Muscle layer of colon (tissue), 2 donors: Measurements from ENCODE around the gene PTPRR.

Experiments
- H3K27ac ChIP-seq: one replicate; pipeline ENCODE4 v1.7.0; 2013; ENCODE audit warnings: low read depth, mild to moderate bottlenecking, low read length, moderate library complexity
- H3K27me3 ChIP-seq, 2 donors: one replicate each; pipeline ENCODE4 v1.7.0; 2013; ENCODE audit warnings: low read length in 2 of 2, mild to moderate bottlenecking in 2 of 2; ENCODE audit not compliant: insufficient read depth in 2 of 2, control insufficient read depth in 1 of 2
- H3K36me3 ChIP-seq: one replicate; pipeline ENCODE4 v1.7.0; 2013; ENCODE audit warnings: mild to moderate bottlenecking, low read length; ENCODE audit not compliant: insufficient read depth
- H3K4me1 ChIP-seq: one replicate; pipeline ENCODE4 v1.7.0; 2013; ENCODE audit warnings: mild to moderate bottlenecking, low read length; ENCODE audit not compliant: insufficient read depth
- H3K4me3 ChIP-seq, 2 donors: one replicate each; pipeline ENCODE4 v1.7.0; 2013; ENCODE audit warnings: low read length in 2 of 2, low read depth in 1 of 2, mild to moderate bottlenecking in 1 of 2, moderate library complexity in 1 of 2
- H3K9ac ChIP-seq: one replicate; pipeline ENCODE4 v1.7.0; 2013; ENCODE audit warnings: low read length
- H3K9me3 ChIP-seq: one replicate; pipeline ENCODE4 v1.7.0; 2013; ENCODE audit warnings: mild to moderate bottlenecking, low read length
- donor health status: abdominal sarcoma.
- donor health status: Adenocarcinoma of cecum.

PTPRR gene

GRCh38 chr12:70907412-70907811 is 13.1 kb downstream of the PTPRR start:
- Histone ChIP-seq H3K27ac (no peak overlapping the region), H3K27me3 (no peaks in the 10 kb centered on the region), H3K9ac (no peak overlapping the region), H3K36me3 (no peaks in the 10 kb centered on the region), H3K9me3 (no peaks in the 10 kb centered on the region), H3K4me1 (no peaks in the 10 kb centered on the region), H3K4me3 (no peak overlapping the region)

GRCh38 chr12:70895956-70896355 is 24.6 kb downstream of the PTPRR start:
- Histone ChIP-seq H3K4me3 (no peak overlapping the region), H3K27ac (no peak overlapping the region), H3K36me3 (no peaks in the 10 kb centered on the region), H3K9me3 (no peaks in the 10 kb centered on the region), H3K4me1 (no peaks in the 10 kb centered on the region), H3K27me3 (no peaks in the 10 kb centered on the region), H3K9ac (no peak overlapping the region)

DNA sequence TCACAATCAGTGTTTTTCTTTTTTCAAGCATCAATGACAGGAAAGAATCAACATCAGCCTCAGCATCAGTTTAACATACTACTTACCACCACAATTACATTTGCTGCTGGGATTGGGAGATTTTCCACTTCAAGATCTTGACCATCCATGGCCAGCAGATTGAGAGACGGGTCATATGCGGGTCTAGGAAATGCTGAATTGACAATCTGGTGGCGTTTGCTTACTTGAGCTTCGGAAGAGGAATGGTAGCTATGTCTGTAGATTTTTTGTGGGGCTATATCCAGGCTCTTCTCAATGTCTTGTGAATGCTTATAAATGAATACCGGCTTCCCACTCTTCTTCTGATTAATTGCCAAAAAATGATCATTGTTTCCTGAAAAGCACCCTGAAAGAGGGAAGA is 27.9 kb downstream of the PTPRR start:
- no peaks in the 10 kb centered on the region for H3K36me3 ChIP-seq

DNA sequence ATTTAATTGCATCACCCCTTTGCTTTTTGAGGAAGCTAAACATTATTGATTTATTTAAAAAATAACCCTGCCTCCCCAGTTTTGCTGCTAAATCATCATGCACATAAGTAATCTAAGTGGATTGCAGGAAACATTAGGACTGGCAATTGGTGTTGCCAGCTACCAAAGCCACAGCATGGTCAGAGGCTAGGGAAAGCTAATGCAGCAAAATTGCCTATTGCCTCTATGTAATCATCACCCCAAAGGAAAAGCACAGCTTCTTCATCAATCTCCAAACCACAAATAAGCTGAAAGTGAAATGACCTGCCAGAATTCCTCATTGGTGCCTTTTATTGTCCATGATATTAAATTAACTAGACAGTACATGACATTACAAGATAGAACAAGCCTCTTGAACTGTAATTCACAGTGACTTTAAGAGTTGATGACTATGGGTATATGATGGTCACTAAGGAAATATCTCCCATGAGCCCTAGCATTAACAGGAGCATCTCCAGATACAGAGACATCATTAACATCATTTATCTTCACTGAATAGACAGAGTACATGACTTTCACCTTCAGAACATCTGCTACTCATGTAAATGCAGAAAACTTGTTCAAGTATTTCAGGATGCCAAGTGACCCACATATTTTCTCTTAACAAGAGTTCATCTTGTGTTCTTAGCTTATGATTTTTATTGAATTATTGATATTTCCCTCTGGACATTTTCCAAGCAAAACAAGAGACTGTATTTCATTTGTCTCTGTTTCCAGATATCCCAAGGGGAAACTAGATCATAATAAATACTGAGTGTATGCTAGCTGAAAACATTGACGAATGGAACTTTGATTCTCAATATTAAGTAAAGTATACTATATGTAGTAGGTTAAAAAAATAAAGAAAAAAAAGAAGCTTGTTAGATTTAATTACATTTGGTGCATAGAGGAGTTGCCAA is 29.4 kb downstream of the PTPRR start:
- no peaks in the 10 kb centered on the region for H3K9me3 ChIP-seq
- H3K27me3 ChIP-seq = no peaks in the 10 kb centered on the region
- no peaks in the 10 kb centered on the region for H3K36me3 ChIP-seq
- H3K4me1 ChIP-seq = no peaks in the 10 kb centered on the region
- no peak overlapping the region for H3K9ac ChIP-seq
- H3K4me3 ChIP-seq = no peak overlapping the region
- no peak overlapping the region for H3K27ac ChIP-seq

More for the DNA sequence above, 27.9 kb downstream of the PTPRR start:
- H3K27me3 ChIP-seq = no peaks in the 10 kb centered on the region
- no peaks in the 10 kb centered on the region for H3K4me1 ChIP-seq
- no peaks in the 10 kb centered on the region for H3K9me3 ChIP-seq
- no peak overlapping the region for H3K9ac ChIP-seq
- H3K27ac ChIP-seq = no peak overlapping the region
- H3K4me3 ChIP-seq = no peak overlapping the region

- no peak overlapping the region for H3K4me3 ChIP-seq
- no peak overlapping the region for H3K9ac ChIP-seq
- H3K27me3 ChIP-seq = no peaks in the 10 kb centered on the region
- no peak overlapping the region for H3K27ac ChIP-seq
- no peaks in the 10 kb centered on the region for H3K4me1 ChIP-seq
- no peaks in the 10 kb centered on the region for H3K36me3 ChIP-seq
- no peaks in the 10 kb centered on the region for H3K9me3 ChIP-seq
Observed at GRCh38 chr12:70885956-70886355, 34.6 kb downstream of the PTPRR start.

- Histone ChIP-seq H3K4me1 (no peaks in the 10 kb centered on the region), H3K9ac (no peak overlapping the region), H3K36me3 (no peaks in the 10 kb centered on the region), H3K27me3 (no peaks in the 10 kb centered on the region), H3K9me3 (no peaks in the 10 kb centered on the region), H3K27ac (no peak overlapping the region), H3K4me3 (no peak overlapping the region)
Observed at GRCh38 chr12:70883855-70884254, 36.7 kb downstream of the PTPRR start.

- no peaks in the 10 kb centered on the region for H3K36me3 ChIP-seq
- no peak overlapping the region for H3K9ac ChIP-seq
- H3K27ac ChIP-seq = no peak overlapping the region
- no peak overlapping the region for H3K4me3 ChIP-seq
- H3K27me3 ChIP-seq = no peaks in the 10 kb centered on the region
- H3K4me1 ChIP-seq = no peaks in the 10 kb centered on the region
- H3K9me3 ChIP-seq = no peaks in the 10 kb centered on the region
Observed at GRCh38 chr12:70880744-70881143, 39.8 kb downstream of the PTPRR start.

GRCh38 chr12:70876952-70877351 is 43.6 kb downstream of the PTPRR start:
- Histone ChIP-seq H3K9me3 (no peaks in the 10 kb centered on the region), H3K4me1 (no peaks in the 10 kb centered on the region), H3K9ac (no peak overlapping the region), H3K27me3 (no peaks in the 10 kb centered on the region), H3K27ac (no peak overlapping the region), H3K36me3 (no peaks in the 10 kb centered on the region), H3K4me3 (no peak overlapping the region)

GRCh38 chr12:70875628-70876027 is 44.9 kb downstream of the PTPRR start:
- no peaks in the 10 kb centered on the region for H3K27me3 ChIP-seq
- H3K27ac ChIP-seq = no peak overlapping the region
- no peak overlapping the region for H3K9ac ChIP-seq
- H3K4me1 ChIP-seq = no peaks in the 10 kb centered on the region
- no peak overlapping the region for H3K4me3 ChIP-seq
- no peaks in the 10 kb centered on the region for H3K9me3 ChIP-seq
- no peaks in the 10 kb centered on the region for H3K36me3 ChIP-seq

GRCh38 chr12:70854881-70855568 is 65.5 kb downstream of the PTPRR start:
- H3K27me3 ChIP-seq = no peaks in the 10 kb centered on the region
- no peaks in the 10 kb centered on the region for H3K9me3 ChIP-seq
- H3K4me3 ChIP-seq = no peak overlapping the region
- H3K4me1 ChIP-seq = no peaks in the 10 kb centered on the region
- H3K9ac ChIP-seq = no peak overlapping the region
- H3K36me3 ChIP-seq = no peaks in the 10 kb centered on the region
- no peak overlapping the region for H3K27ac ChIP-seq

GRCh38 chr12:70854138-70854537 is 66.4 kb downstream of the PTPRR start:
- Histone ChIP-seq H3K9me3 (no peaks in the 10 kb centered on the region), H3K9ac (no peak overlapping the region), H3K4me1 (no peaks in the 10 kb centered on the region), H3K36me3 (no peaks in the 10 kb centered on the region), H3K27ac (no peak overlapping the region), H3K4me3 (no peak overlapping the region), H3K27me3 (no peaks in the 10 kb centered on the region)
